ENCODE results near the gene DCAF11. TPM values are rescaled to one million over a fixed set of nuclear protein-coding genes. Genes with fewer than 3 reads are reported as not detected.

DCAF11 gene
- total and polyA plus RNA-seq, 2 of the 8 experiments (the other 6 are each of a cell fraction or from before 2014, with no cell fraction given) = 60.4 to 63.6 TPM

- TF ChIP-seq JUND (IDR thresholded peaks at IDR 0.05; ENCODE audit: low read length) (no peak), MAFK (IDR thresholded peaks at IDR 0.05; ENCODE audit: low read depth, low read length) (no peak), GTF2F1 (IDR thresholded peaks at IDR 0.05; ENCODE audit: borderline replicate concordance, low read depth, low read length) (no peak), FOSL1 (IDR thresholded peaks at IDR 0.05; ENCODE audit: insufficient read depth, low read depth, low read length) (no peak)
Observed at GRCh38 chr14:24150567-24150966, 36.0 kb downstream of the DCAF11 start (continued).

Data from H1 (cell line).